Ascending aorta (tissue), 2 donors: ENCODE data around the gene NPAS3. TPM values are rescaled to one million over a fixed set of nuclear protein-coding genes. Genes with fewer than 3 reads are reported as not detected.

Experiments used
- DNase-seq, 2 donors: peaks; one replicate each; pipeline ENCODE4 v3.0.0-alpha.2; 2019; ENCODE audit warnings: low spot score in 2 of 2
- H3K27ac ChIP-seq, 2 donors: fragments of 200-600 bp; sonication (generic); one replicate each; pipeline ENCODE4 v1.5.1; 2016 to 2017; ENCODE audit warnings: mild to moderate bottlenecking in 1 of 2
- H3K27me3 ChIP-seq: fragments of 200-600 bp; sonication (generic); one replicate; pipeline ENCODE4 v1.5.1; 2017
- H3K36me3 ChIP-seq, 2 donors: fragments of 200-600 bp; sonication (generic); one replicate each; pipeline ENCODE4 v1.5.1; 2016
- H3K4me1 ChIP-seq, 2 donors: fragments of 200-600 bp; sonication (generic); one replicate each; pipeline ENCODE4 v1.5.1; 2016 to 2017; ENCODE audit warnings: mild to moderate bottlenecking in 1 of 2
- H3K4me3 ChIP-seq, 2 donors: fragments of 200-600 bp; sonication (generic); one replicate each; pipeline ENCODE4 v1.5.1; 2016 to 2017; ENCODE audit warnings: mild to moderate bottlenecking in 1 of 2
- H3K9me3 ChIP-seq, 2 donors: fragments of 200-600 bp; sonication (generic); one replicate each; pipeline ENCODE4 v1.5.1; 2016
- intact Hi-C: fragments of 100-400 bp; cut with DNase I; formaldehyde crosslinking; loops from one replicate; pipeline ENCODE4 v1.15.1; 2023
- total RNA-seq: library from RNA; depleted of rRNA; stranded (reverse); fragments of >200 nt; gene quantifications from one replicate; pipeline ENCODE4 v1.1.0, GENCODE V29; 2016
- TF ChIP-seq, protein P1 (sequence below), 3 experiments: fragments of 200-600 bp in 2 of 3; fragments of 450-650 bp in 1 of 3; sonication (generic) in 2 of 3; IDR thresholded peaks; one replicate each; pipeline ENCODE4 v1.5.1; 2016 to 2019; ENCODE audit warnings: antibody characterized with exemption in 3 of 3, mild to moderate bottlenecking in 1 of 3, moderate library complexity in 1 of 3

NPAS3 gene
- total RNA-seq, 1 donor from 2014 or later: not detected

DNA sequence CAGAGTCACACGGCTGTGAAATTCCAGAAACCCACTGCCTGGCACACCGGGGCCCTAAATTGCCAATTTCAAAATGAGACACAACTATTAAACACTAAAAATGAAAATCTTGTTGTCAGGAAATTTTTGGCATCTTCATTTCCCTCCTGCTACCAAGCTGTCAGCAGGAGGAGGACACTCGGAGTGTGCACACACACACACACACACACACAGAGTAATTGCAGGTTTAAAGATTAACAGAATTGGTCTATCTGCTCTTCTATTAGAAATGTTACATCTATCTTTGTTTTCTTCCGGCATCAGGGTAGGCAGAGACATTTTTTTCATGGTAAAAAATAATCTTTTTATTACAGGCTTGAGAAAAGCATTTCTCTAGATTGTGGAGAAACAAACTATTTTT, 698.0 kb downstream of the NPAS3 start:
- Histone ChIP-seq H3K27ac (no peak overlapping the region), H3K4me3 (no peak overlapping the region), H3K27me3 (no peaks in the 10 kb centered on the region), H3K4me1 (no peaks in the 10 kb centered on the region), H3K36me3 (no peaks in the 10 kb centered on the region), H3K9me3 (no peaks in the 10 kb centered on the region)
- intact Hi-C loops: no loop called here
- TF ChIP-seq, protein P1, sequence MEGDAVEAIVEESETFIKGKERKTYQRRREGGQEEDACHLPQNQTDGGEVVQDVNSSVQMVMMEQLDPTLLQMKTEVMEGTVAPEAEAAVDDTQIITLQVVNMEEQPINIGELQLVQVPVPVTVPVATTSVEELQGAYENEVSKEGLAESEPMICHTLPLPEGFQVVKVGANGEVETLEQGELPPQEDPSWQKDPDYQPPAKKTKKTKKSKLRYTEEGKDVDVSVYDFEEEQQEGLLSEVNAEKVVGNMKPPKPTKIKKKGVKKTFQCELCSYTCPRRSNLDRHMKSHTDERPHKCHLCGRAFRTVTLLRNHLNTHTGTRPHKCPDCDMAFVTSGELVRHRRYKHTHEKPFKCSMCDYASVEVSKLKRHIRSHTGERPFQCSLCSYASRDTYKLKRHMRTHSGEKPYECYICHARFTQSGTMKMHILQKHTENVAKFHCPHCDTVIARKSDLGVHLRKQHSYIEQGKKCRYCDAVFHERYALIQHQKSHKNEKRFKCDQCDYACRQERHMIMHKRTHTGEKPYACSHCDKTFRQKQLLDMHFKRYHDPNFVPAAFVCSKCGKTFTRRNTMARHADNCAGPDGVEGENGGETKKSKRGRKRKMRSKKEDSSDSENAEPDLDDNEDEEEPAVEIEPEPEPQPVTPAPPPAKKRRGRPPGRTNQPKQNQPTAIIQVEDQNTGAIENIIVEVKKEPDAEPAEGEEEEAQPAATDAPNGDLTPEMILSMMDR (IDR thresholded peaks at IDR 0.05): no peak
- DNase-seq: no peak

DNA sequence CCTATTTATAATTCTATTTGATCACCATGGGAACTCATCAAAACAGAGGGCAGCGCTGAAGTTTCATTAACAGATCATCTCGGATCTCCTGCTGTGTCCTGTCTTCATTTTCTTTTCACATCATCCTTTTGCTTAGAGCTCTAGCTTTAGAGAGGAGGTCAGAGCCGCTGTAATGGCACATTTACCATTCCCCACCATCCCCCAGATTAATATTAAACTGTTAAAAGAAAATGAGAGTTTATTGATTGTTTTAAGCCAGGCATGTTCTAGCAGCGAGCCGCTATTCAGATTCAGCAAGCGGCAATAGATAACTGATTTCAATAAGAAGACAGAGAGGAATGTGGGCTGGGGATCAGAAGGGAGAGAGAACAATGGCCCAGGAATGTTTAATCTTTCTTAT, 703.4 kb downstream of the NPAS3 start:
- TF ChIP-seq, protein P1 (IDR thresholded peaks at IDR 0.05): no peak
- Histone ChIP-seq H3K4me3 (no peak overlapping the region), H3K9me3 (no peaks in the 10 kb centered on the region), H3K27ac (no peak overlapping the region), H3K27me3 (no peaks in the 10 kb centered on the region), H3K4me1 (no peaks in the 10 kb centered on the region), H3K36me3 (no peaks in the 10 kb centered on the region)
- no peak for DNase-seq
- intact Hi-C loops: no loop called here

DNA sequence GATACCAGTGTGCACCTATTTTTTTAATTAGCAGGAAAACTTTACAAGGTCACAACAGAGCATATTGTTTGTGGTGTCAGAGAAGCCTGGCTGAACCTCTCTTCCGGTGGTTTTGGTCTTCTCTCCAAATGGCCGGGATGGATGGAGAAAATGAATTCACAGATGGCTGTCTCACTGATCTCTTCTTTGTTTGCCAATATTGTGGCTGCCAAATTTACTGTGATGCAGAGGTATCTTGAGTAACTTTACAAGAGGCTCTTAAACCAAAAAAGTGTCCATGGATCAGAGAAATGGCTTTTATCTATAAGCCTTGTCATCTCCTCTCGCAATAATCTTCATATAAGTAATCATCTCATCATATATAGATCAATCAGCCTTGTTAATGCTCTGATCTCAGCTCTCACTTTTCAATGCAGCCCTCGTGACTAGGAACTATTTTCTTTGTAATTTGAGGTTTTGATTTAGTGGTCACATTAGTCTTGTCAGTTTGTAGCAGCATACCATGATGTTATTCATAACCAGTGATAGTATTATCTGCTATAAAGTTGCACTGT, 704.1 kb downstream of the NPAS3 start:
- DNase-seq: no peak
- Histone ChIP-seq H3K36me3 (no peaks in the 10 kb centered on the region), H3K27ac (no peak overlapping the region), H3K4me1 (no peaks in the 10 kb centered on the region), H3K4me3 (no peak overlapping the region), H3K9me3 (no peaks in the 10 kb centered on the region), H3K27me3 (no peaks in the 10 kb centered on the region)
- TF ChIP-seq, protein P1 (IDR thresholded peaks at IDR 0.05): no peak
- intact Hi-C loops: no loop called here

DNA sequence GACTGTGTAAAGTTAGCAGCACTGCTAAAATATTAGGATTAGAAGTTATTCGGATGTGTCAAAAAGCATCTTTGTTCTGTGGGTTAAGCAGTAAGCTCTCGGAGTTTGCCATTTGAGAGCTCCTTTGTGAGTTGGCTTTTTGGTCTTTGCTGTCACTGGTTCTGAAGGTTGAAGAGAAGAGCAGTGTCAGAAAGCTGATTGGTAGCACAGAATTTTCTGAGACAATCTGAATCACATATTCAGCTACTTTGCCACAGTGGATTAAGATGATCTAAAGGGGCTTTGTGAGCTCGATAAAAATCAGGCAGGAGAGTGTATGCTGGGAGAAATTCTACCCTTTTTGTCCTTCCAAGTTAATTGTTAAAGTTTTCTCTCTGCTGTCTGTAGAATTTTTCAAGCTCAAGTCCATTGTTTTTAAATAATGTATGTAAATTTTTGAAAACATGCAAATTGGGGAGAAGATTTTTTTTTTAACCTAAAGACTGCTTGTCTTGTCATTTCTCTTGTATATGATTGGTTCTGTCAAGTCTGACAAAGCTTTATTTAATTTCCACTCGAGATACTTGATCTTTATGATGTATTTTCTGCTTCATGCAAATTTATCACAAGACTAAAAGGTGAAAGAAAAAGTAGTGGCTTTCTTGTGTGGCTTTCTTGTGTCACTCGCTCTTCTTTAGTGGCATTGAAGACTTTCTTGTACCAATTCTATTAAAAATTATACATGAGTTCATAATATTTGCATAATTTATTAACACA, 704.9 kb downstream of the NPAS3 start:
- Histone ChIP-seq H3K4me3 (no peak overlapping the region), H3K9me3 (no peaks in the 10 kb centered on the region), H3K4me1 (no peaks in the 10 kb centered on the region), H3K36me3 (no peaks in the 10 kb centered on the region), H3K27me3 (no peaks in the 10 kb centered on the region), H3K27ac (no peak overlapping the region)
- intact Hi-C loops: no loop called here
- DNase-seq: no peak
- TF ChIP-seq, protein P1 (IDR thresholded peaks at IDR 0.05): no peak

DNA sequence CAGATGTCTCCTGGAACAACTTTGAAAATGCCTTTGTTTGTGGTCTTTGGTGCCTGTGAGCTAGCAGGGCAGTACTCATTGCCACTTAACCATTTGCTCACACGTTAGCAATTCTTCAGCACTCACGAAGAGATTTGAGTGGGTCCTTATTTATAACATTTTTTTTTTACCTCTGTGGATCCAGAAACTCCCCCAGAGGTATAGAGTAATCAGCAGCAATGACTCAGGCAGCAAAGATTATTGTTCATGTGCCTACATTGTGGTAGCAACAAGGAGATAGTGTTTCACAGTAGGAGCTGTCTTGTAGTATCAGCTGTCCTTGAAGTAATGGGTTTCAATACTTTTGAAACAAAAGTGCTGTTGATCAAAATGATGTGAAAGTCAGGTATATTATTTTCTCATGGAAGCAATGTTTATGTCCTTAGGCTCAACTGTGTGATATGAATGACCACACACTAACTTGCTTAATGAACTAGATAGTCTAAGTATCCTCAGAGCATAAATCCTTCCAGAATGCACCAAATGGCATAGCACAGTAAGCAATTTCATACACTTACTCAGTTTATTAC, 708.1 kb downstream of the NPAS3 start:
- no peak for DNase-seq
- Histone ChIP-seq H3K27me3 (no peaks in the 10 kb centered on the region), H3K9me3 (no peaks in the 10 kb centered on the region), H3K4me3 (no peak overlapping the region), H3K4me1 (no peaks in the 10 kb centered on the region), H3K27ac (no peak overlapping the region), H3K36me3 (no peaks in the 10 kb centered on the region)
- TF ChIP-seq, protein P1 (IDR thresholded peaks at IDR 0.05): no peak
- intact Hi-C loops: no loop called here
